Measurements from ENCODE around the gene CTXND2. TPM values are rescaled to one million over a fixed set of nuclear protein-coding genes. Genes with fewer than 3 reads are reported as not detected.
"Not testable (repeated sequence)": the region's sequence is repeated elsewhere in the genome, so short reads cannot be mapped to it uniquely, and the experiment has no call there.

Gene CTXND2
- total RNA-seq, 1 donor from 2014 or later, result not detected

DNA sequence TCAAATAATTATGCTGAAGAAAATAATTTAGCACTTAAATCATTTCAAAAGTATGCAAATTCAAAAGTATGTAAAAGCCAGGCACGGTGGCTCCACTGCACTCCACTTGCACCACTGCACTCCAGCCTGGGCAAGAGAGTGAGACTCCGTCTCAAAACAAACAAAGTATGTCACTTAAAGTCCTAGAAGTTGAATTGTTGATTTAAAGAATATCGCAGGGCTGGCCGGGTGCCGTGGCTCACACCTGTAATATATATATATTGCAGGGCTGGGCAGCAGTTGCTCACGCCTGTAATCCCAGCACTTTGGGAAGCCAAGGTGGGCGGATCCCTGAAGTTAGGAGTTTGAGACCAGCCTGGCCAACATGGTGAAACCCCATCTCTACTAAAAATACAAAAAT is 30.5 kb downstream of the CTXND2 start:
- TF ChIP-seq, protein P1, sequence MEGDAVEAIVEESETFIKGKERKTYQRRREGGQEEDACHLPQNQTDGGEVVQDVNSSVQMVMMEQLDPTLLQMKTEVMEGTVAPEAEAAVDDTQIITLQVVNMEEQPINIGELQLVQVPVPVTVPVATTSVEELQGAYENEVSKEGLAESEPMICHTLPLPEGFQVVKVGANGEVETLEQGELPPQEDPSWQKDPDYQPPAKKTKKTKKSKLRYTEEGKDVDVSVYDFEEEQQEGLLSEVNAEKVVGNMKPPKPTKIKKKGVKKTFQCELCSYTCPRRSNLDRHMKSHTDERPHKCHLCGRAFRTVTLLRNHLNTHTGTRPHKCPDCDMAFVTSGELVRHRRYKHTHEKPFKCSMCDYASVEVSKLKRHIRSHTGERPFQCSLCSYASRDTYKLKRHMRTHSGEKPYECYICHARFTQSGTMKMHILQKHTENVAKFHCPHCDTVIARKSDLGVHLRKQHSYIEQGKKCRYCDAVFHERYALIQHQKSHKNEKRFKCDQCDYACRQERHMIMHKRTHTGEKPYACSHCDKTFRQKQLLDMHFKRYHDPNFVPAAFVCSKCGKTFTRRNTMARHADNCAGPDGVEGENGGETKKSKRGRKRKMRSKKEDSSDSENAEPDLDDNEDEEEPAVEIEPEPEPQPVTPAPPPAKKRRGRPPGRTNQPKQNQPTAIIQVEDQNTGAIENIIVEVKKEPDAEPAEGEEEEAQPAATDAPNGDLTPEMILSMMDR (IDR thresholded peaks at IDR 0.05; ENCODE audit: insufficient read depth, low read length, poor library complexity, severe bottlenecking), result no peak

DNA sequence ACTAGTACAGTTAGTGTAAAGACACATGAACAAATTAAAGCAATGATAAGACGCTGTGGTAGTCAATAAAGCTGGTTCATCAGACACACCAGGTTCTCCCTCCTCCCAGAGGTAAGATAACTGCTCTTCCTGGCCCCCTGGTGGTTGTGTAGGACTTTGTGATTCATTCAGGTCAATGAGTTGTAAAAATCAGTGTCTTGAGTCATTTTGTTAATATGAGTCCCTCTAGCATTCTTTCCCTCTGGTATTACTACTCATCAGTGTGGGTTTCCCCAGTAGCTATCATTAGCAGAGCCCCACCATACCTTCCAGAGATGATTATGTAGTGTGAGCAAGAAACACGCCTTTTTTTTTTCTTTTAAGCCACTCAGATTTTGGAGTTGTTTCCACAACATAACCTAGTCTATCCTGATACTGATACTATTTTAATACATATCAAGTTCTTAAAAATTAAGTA is 35.6 kb downstream of the CTXND2 start:
- Histone ChIP-seq H3K4me3 (ENCODE audit: low read depth, low read length) (no peak overlapping the region), H3K36me3 (ENCODE audit: control insufficient read depth, insufficient read depth, low read length) (no peaks in the 10 kb centered on the region), H3K27me3 (ENCODE audit: control insufficient read depth, insufficient read depth, low read length) (no peaks in the 10 kb centered on the region)
- DNase-seq (ENCODE audit: low read depth), result peak; percentile 75
- TF ChIP-seq, protein P1 (IDR thresholded peaks at IDR 0.05; ENCODE audit: insufficient read depth, low read length, poor library complexity, severe bottlenecking), result peak; percentile 82

More for the DNA sequence above, 30.5 kb downstream of the CTXND2 start:
- DNase-seq (ENCODE audit: low read depth), result no peak
- H3K4me3 ChIP-seq (ENCODE audit: low read depth, low read length), result no peak overlapping the region
- no peaks in the 10 kb centered on the region for H3K36me3 ChIP-seq (ENCODE audit: control insufficient read depth, insufficient read depth, low read length)
- no peaks in the 10 kb centered on the region for H3K27me3 ChIP-seq (ENCODE audit: control insufficient read depth, insufficient read depth, low read length)

DNA sequence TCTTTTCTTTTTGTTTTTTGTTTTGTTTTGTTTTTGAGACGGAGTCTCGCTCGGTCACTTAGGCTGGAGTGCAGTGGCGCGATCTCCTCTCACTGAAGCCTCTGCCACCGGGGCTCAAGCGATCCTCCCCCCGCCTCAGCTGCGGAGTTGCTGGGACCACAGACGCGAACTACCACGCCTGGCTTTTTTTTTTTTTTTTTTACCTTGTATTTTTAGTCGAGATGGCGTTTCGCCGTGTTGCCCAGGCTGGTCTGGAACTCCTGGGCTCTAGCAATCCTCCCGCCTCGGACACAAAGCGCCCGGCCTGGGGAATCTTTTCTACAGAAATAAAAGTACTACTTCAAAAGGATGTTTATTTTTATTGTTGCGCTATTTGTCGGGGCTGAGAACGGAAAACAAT is 38.1 kb downstream of the CTXND2 start:
- TF ChIP-seq, protein P1 (IDR thresholded peaks at IDR 0.05; ENCODE audit: insufficient read depth, low read length, poor library complexity, severe bottlenecking), result no peak
- no peaks in the 10 kb centered on the region for H3K27me3 ChIP-seq (ENCODE audit: control insufficient read depth, insufficient read depth, low read length)
- peak overlapping the region; percentile 84 for H3K4me3 ChIP-seq (ENCODE audit: low read depth, low read length)
- no peak for DNase-seq (ENCODE audit: low read depth)
- no peaks in the 10 kb centered on the region for H3K36me3 ChIP-seq (ENCODE audit: control insufficient read depth, insufficient read depth, low read length)

DNA sequence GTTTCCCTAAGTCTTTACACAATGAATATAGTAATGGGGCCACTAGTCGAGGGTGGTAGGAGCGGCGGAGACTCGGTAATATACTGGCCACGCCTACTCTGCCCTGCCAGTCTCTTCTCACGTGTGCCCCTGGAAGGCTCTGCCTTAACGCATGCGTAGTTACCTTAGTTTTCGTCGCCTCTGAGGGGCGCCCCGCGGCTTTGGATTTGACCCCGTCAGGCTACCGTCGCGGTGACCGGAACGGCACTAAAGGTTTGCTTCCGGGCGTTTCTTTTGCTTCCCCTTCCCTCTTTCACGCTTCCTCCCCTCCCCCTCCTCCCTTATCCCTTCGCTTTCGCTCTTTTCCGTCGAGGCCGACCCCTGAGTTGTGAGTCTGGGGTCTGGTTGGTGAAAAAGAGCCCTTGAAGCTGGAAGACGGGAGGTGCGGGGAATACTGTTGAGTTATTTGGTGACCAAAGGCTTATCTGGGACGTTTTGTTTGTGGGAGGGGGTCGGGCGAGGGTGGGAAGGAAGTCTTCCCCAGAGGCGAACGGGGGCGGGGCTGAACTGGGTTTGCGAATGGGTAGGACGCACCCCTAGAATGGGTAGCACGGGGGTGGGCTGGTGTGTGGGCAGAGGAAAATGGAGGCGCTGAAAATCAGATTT is 39.3 kb downstream of the CTXND2 start, which contains the start of gene SETDB1:
SETDB1 (plus strand) TSS at position 267 of the 645 bp plus-strand sequence. CDS start 1,352 bp downstream, outside the sequence.
- no peaks in the 10 kb centered on the region for H3K27me3 ChIP-seq (ENCODE audit: control insufficient read depth, insufficient read depth, low read length)
- TF ChIP-seq, protein P1 (IDR thresholded peaks at IDR 0.05; ENCODE audit: insufficient read depth, low read length, poor library complexity, severe bottlenecking), result no peak
- peak within 1 kb of the TSS; percentile 84 for H3K4me3 ChIP-seq (ENCODE audit: low read depth, low read length)
- peak; percentile 86 for DNase-seq (ENCODE audit: low read depth)
- no peaks in the 10 kb centered on the region for H3K36me3 ChIP-seq (ENCODE audit: control insufficient read depth, insufficient read depth, low read length)

DNA sequence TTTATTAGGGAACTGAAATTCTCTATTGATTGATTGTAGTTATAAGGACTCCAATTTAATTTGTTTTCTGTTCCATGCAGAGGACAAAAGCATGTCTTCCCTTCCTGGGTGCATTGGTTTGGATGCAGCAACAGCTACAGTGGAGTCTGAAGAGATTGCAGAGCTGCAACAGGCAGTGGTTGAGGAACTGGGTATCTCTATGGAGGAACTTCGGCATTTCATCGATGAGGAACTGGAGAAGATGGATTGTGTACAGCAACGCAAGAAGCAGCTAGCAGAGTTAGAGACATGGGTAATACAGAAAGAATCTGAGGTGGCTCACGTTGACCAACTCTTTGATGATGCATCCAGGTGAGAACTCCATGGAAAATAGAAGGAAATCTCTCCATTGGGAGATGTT is 40.7 kb downstream of the CTXND2 start:
- Histone ChIP-seq H3K36me3 (ENCODE audit: control insufficient read depth, insufficient read depth, low read length) (no peaks in the 10 kb centered on the region), H3K27me3 (ENCODE audit: control insufficient read depth, insufficient read depth, low read length) (no peaks in the 10 kb centered on the region), H3K4me3 (ENCODE audit: low read depth, low read length) (no peak overlapping the region)
- TF ChIP-seq, protein P1 (IDR thresholded peaks at IDR 0.05; ENCODE audit: insufficient read depth, low read length, poor library complexity, severe bottlenecking), result no peak
- no peak for DNase-seq (ENCODE audit: low read depth)

DNA sequence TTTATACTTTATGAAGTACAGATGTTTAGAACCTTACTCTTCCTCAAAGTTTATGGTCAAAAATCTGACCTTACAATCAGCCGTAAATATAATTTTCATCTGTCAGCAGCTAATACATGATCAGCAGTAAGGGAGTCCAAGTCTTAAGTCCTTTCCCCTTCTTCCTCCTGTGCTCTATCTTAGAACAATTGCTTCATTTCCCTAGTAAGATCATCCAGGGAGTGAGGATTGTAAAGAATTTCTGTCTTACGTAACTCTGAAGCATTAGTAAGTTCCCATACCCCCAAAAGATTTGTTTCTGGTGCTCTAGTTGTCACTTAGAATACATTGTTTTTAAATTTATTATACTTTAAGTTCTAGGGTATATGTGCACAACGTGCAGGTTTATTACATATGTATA is 41.4 kb downstream of the CTXND2 start:
- no peaks in the 10 kb centered on the region for H3K36me3 ChIP-seq (ENCODE audit: control insufficient read depth, insufficient read depth, low read length)
- no peaks in the 10 kb centered on the region for H3K27me3 ChIP-seq (ENCODE audit: control insufficient read depth, insufficient read depth, low read length)
- no peak for DNase-seq (ENCODE audit: low read depth)
- TF ChIP-seq, protein P1 (IDR thresholded peaks at IDR 0.05; ENCODE audit: insufficient read depth, low read length, poor library complexity, severe bottlenecking), result no peak
- no peak overlapping the region for H3K4me3 ChIP-seq (ENCODE audit: low read depth, low read length)

DNA sequence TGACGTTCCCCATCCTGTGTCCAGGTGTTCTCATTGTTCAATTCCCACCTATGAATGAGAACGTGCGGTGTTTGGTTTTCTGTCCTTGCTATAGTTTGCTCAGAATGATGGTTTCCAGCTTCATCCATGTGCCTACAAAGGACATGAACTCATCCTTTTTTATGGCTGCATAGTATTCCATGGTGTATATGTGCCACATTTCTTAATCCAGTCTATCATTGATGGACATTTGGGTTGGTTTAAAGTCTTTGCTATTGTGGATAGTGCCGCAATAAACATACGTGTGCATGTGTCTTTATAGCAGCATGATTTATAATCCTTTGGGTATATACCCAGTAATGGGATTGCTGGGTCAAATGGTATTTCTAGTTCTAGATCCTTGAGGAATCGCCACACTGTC is 41.8 kb downstream of the CTXND2 start:
- not testable (repeated sequence) for H3K36me3 ChIP-seq (ENCODE audit: control insufficient read depth, insufficient read depth, low read length); H3K27me3 ChIP-seq (ENCODE audit: control insufficient read depth, insufficient read depth, low read length); DNase-seq (ENCODE audit: low read depth); H3K4me3 ChIP-seq (ENCODE audit: low read depth, low read length)
